HEK293 (cell line): ENCODE results near the gene CENPK.

Source experiments
- EGR2 ChIP-seq: fragments of 450-650 bp; formaldehyde crosslinking; IDR thresholded peaks from 2 replicates; pipeline ENCODE4 v1.5.1; 2016; ENCODE audit warnings: low read depth, missing biosample characterization, missing genetic modification characterization
- GLIS1 ChIP-seq: fragments of 450-650 bp; formaldehyde crosslinking; IDR thresholded peaks from 2 replicates; pipeline ENCODE4 v1.5.1; 2016; ENCODE audit warnings: missing biosample characterization, missing genetic modification characterization
- IKZF3 ChIP-seq: fragments of 450-650 bp; IDR thresholded peaks from 2 replicates; pipeline ENCODE4 v1.5.0; 2018; ENCODE audit warnings: missing biosample characterization, mild to moderate bottlenecking, missing genetic modification characterization, moderate library complexity
- INSM2 ChIP-seq: fragments of 450-650 bp; formaldehyde crosslinking; IDR thresholded peaks from 2 replicates; pipeline ENCODE4 v1.5.1; 2016; ENCODE audit warnings: missing biosample characterization, missing genetic modification characterization
- KLF16 ChIP-seq: fragments of 450-650 bp; formaldehyde crosslinking; IDR thresholded peaks from 2 replicates; pipeline ENCODE4 v1.5.1; 2017; ENCODE audit warnings: missing biosample characterization, missing genetic modification characterization
- KLF17 ChIP-seq: fragments of 450-650 bp; formaldehyde crosslinking; IDR thresholded peaks from 2 replicates; pipeline ENCODE4 v1.5.1; 2016; ENCODE audit warnings: missing biosample characterization, missing genetic modification characterization
- OSR2 ChIP-seq: fragments of 450-650 bp; formaldehyde crosslinking; IDR thresholded peaks from 2 replicates; pipeline ENCODE4 v1.5.1; 2016; ENCODE audit warnings: missing biosample characterization, missing genetic modification characterization
- PRDM1 ChIP-seq: fragments of 450-650 bp; formaldehyde crosslinking; IDR thresholded peaks from 2 replicates; pipeline ENCODE4; 2016; ENCODE audit warnings: missing biosample characterization, missing genetic modification characterization
- PRDM6 ChIP-seq: fragments of 450-650 bp; formaldehyde crosslinking; IDR thresholded peaks from 2 replicates; pipeline ENCODE4 v1.5.1; 2017; ENCODE audit warnings: missing biosample characterization, missing genetic modification characterization
- SP7 ChIP-seq: fragments of 450-650 bp; formaldehyde crosslinking; IDR thresholded peaks from 2 replicates; pipeline ENCODE4 v1.5.1; 2016; ENCODE audit warnings: missing biosample characterization, missing genetic modification characterization
- ZBTB17 ChIP-seq: fragments of 450-650 bp; formaldehyde crosslinking; IDR thresholded peaks from 2 replicates; pipeline ENCODE4 v1.5.1; 2016; ENCODE audit warnings: missing biosample characterization, missing genetic modification characterization
- ZBTB20 ChIP-seq: fragments of 450-650 bp; formaldehyde crosslinking; IDR thresholded peaks from 2 replicates; pipeline ENCODE4 v1.5.1; 2016; ENCODE audit warnings: missing biosample characterization, missing genetic modification characterization
- ZBTB21 ChIP-seq: fragments of 450-650 bp; formaldehyde crosslinking; IDR thresholded peaks from 2 replicates; pipeline ENCODE4 v1.5.1; 2017; ENCODE audit warnings: missing biosample characterization, missing genetic modification characterization
- ZBTB26 ChIP-seq: fragments of 450-650 bp; formaldehyde crosslinking; optimal IDR thresholded peaks from 2 replicates; pipeline ENCODE3; 2016; ENCODE audit warnings: missing biosample characterization, mild to moderate bottlenecking, missing genetic modification characterization
- ZFHX2 ChIP-seq: fragments of 450-650 bp; formaldehyde crosslinking; conservative IDR thresholded peaks from 2 replicates; pipeline ENCODE4 v1.5.1; 2016; ENCODE audit warnings: missing biosample characterization, missing genetic modification characterization
- ZFP37 ChIP-seq: fragments of 450-650 bp; formaldehyde crosslinking; IDR thresholded peaks from 2 replicates; pipeline ENCODE4 v1.5.1; 2016; ENCODE audit warnings: missing biosample characterization, missing genetic modification characterization
- ZNF169 ChIP-seq: fragments of 450-650 bp; formaldehyde crosslinking; IDR thresholded peaks from 2 replicates; pipeline ENCODE4 v1.5.1; 2016; ENCODE audit warnings: missing biosample characterization, missing genetic modification characterization
- ZNF184 ChIP-seq: fragments of 450-650 bp; IDR thresholded peaks from 2 replicates; pipeline ENCODE4 v1.5.1; 2018; ENCODE audit warnings: missing biosample characterization, mild to moderate bottlenecking, missing genetic modification characterization
- ZNF366 ChIP-seq: fragments of 450-650 bp; formaldehyde crosslinking; conservative IDR thresholded peaks from 2 replicates; pipeline ENCODE4 v1.5.1; 2016; ENCODE audit warnings: missing biosample characterization, missing genetic modification characterization
- ZNF398 ChIP-seq: fragments of 450-650 bp; formaldehyde crosslinking; IDR thresholded peaks from 2 replicates; pipeline ENCODE4 v1.5.1; 2017; ENCODE audit warnings: missing biosample characterization, missing genetic modification characterization
- ZNF501 ChIP-seq: fragments of 450-650 bp; formaldehyde crosslinking; IDR thresholded peaks from 2 replicates; pipeline ENCODE4 v1.5.1; 2016; ENCODE audit warnings: missing biosample characterization, missing genetic modification characterization
- ZNF561 ChIP-seq: fragments of 450-650 bp; IDR thresholded peaks from 2 replicates; pipeline ENCODE4 v1.5.1; 2018; ENCODE audit warnings: missing biosample characterization, missing genetic modification characterization, borderline replicate concordance
- ZNF596 ChIP-seq: fragments of 450-650 bp; IDR thresholded peaks from 2 replicates; pipeline ENCODE4 v1.5.0; 2018; ENCODE audit warnings: missing biosample characterization, mild to moderate bottlenecking, missing genetic modification characterization, moderate library complexity
- ZNF600 ChIP-seq: fragments of 450-650 bp; formaldehyde crosslinking; IDR thresholded peaks from 2 replicates; pipeline ENCODE4 v1.5.1; 2016; ENCODE audit warnings: missing biosample characterization, missing genetic modification characterization
- ZNF623 ChIP-seq: fragments of 450-650 bp; formaldehyde crosslinking; IDR thresholded peaks from 2 replicates; pipeline ENCODE4 v1.5.1; 2016; ENCODE audit warnings: missing biosample characterization, missing genetic modification characterization
- ZNF626 ChIP-seq: fragments of 450-650 bp; sonication (Bioruptor Pico); formaldehyde crosslinking; IDR thresholded peaks from 2 replicates; pipeline ENCODE4 v1.5.1; 2018; ENCODE audit warnings: missing biosample characterization, missing genetic modification characterization, inconsistent platforms
- ZNF629 ChIP-seq: fragments of 450-650 bp; formaldehyde crosslinking; IDR thresholded peaks from 2 replicates; pipeline ENCODE4 v1.5.1; 2017; ENCODE audit warnings: missing biosample characterization, missing genetic modification characterization
- ZNF660 ChIP-seq: fragments of 450-650 bp; IDR thresholded peaks from 2 replicates; pipeline ENCODE4 v1.5.1; 2018; ENCODE audit warnings: missing biosample characterization, mild to moderate bottlenecking, missing genetic modification characterization
- ZNF692 ChIP-seq: fragments of 450-650 bp; formaldehyde crosslinking; IDR thresholded peaks from 2 replicates; pipeline ENCODE4 v1.5.1; 2016; ENCODE audit warnings: missing biosample characterization, missing genetic modification characterization
- ZNF843 ChIP-seq: fragments of 450-650 bp; formaldehyde crosslinking; IDR thresholded peaks from 2 replicates; pipeline ENCODE4 v1.5.1; 2016; ENCODE audit warnings: missing biosample characterization, missing genetic modification characterization
- ZXDB ChIP-seq: fragments of 450-650 bp; formaldehyde crosslinking; IDR thresholded peaks from 2 replicates; pipeline ENCODE4 v1.5.1; 2016; ENCODE audit warnings: missing biosample characterization, missing genetic modification characterization

The CENPK gene

GRCh38 chr5:65480306-65480865, 82.6 kb downstream of the CENPK start (continued):
- TF ChIP-seq ZNF692 (tag by site-specific recombination): 0 out of 2 replicates have a peak, but pooled peaks have one; percentile 29
- 0 out of 2 replicates have a peak, but pooled peaks have one; percentile 36 for TF ChIP-seq ZFP37
- TF ChIP-seq ZBTB20 (tag by site-specific recombination): peak; percentile 58; the same call in 1 of the 2 replicates
- TF ChIP-seq ZNF629 (tag by site-specific recombination): peak; percentile 32; the same call in 1 of the 2 replicates
- 0 out of 2 replicates have a peak, but pooled peaks have one; percentile 40 for TF ChIP-seq ZNF596 (tag by site-specific recombination)
- 0 out of 2 replicates have a peak, but pooled peaks have one; percentile 15 for TF ChIP-seq KLF17 (tag by site-specific recombination)
- TF ChIP-seq ZNF626 (tag by site-specific recombination): no peak
- TF ChIP-seq ZNF600 (tag by site-specific recombination): peak; percentile 85
- TF ChIP-seq GLIS1 (tag by site-specific recombination): 0 out of 2 replicates have a peak, but pooled peaks have one; percentile 14
- TF ChIP-seq ZNF843: peak; percentile 65; the same call in 1 of the 2 replicates
- TF ChIP-seq ZNF561 (tag by site-specific recombination): peak; percentile 72
- peak; percentile 19 for TF ChIP-seq ZBTB26 (tag by site-specific recombination)
- TF ChIP-seq INSM2 (tag by site-specific recombination): peak; percentile 42; the same call in 1 of the 2 replicates
- TF ChIP-seq ZNF623 (tag by site-specific recombination): peak; percentile 14; the same call in 1 of the 2 replicates
- TF ChIP-seq ZNF184 (tag by site-specific recombination): 0 out of 2 replicates have a peak, but pooled peaks have one; percentile 10
- peak; percentile 91 for TF ChIP-seq ZBTB17 (tag by site-specific recombination)
- TF ChIP-seq OSR2 (tag by site-specific recombination): peak; percentile 58
- peak; percentile 34; the same call in 1 of the 2 replicates for TF ChIP-seq ZFHX2 (tag by site-specific recombination)
- TF ChIP-seq ZXDB (tag by site-specific recombination): peak; percentile 23; the same call in 1 of the 2 replicates
- peak; percentile 44; the same call in 1 of the 2 replicates for TF ChIP-seq IKZF3
- TF ChIP-seq PRDM6 (tag by site-specific recombination): no peak
- TF ChIP-seq ZBTB21 (tag by site-specific recombination): no peak
- TF ChIP-seq SP7: 0 out of 2 replicates have a peak, but pooled peaks have one; percentile 39
- peak; percentile 86 for TF ChIP-seq ZNF366
- no peak for TF ChIP-seq KLF16 (tag by site-specific recombination)
- TF ChIP-seq PRDM1 (tag by site-specific recombination): peak; percentile 97
- peak; percentile 17 for TF ChIP-seq ZNF398 (tag by site-specific recombination)
- peak; percentile 37 for TF ChIP-seq ZNF501 (tag by site-specific recombination)
- TF ChIP-seq ZNF169 (tag by site-specific recombination): no peak
- TF ChIP-seq EGR2 (tag by site-specific recombination): no peak
- peak; percentile 64 for TF ChIP-seq ZNF660 (tag by site-specific recombination)
